ENCODE data around the gene RMDN2.

Gene RMDN2

GRCh38 chr2:37880551-37880950 lies 44.5 kb upstream of the RMDN2 start:
- H3K36me3 ChIP-seq (replicated peaks): no peaks in the 10 kb centered on the region
- H3K27me3 ChIP-seq (replicated peaks): no peaks in the 10 kb centered on the region
- in situ Hi-C loops (cut with HindIII; ENCODE audit: low pct_ligation_motif_present, low sequenced_read_pairs): no loop called here
- H3K27ac ChIP-seq: no peak overlapping the region
- peak; percentile 30 for TF ChIP-seq CTCF (IDR thresholded peaks at IDR 0.05; ENCODE audit: low read depth, low read length, missing control alignments)
- DNase-seq: no peak
- no peak overlapping the region for H3K4me3 ChIP-seq (ENCODE audit: low read depth, low read length)

GRCh38 chr2:37881397-37881796 lies 43.7 kb upstream of the RMDN2 start:
- H3K27me3 ChIP-seq (replicated peaks): no peaks in the 10 kb centered on the region
- DNase-seq: no peak
- no peak for TF ChIP-seq CTCF (IDR thresholded peaks at IDR 0.05; ENCODE audit: low read depth, low read length, missing control alignments)
- H3K27ac ChIP-seq: no peak overlapping the region
- H3K36me3 ChIP-seq (replicated peaks): no peaks in the 10 kb centered on the region
- in situ Hi-C loops (cut with HindIII; ENCODE audit: low pct_ligation_motif_present, low sequenced_read_pairs): no loop called here
- no peak overlapping the region for H3K4me3 ChIP-seq (ENCODE audit: low read depth, low read length)

- DNase-seq: no peak
- no peak overlapping the region for H3K27ac ChIP-seq
- H3K27me3 ChIP-seq (replicated peaks): no peaks in the 10 kb centered on the region
- in situ Hi-C loops (cut with HindIII; ENCODE audit: low pct_ligation_motif_present, low sequenced_read_pairs): no loop called here
- H3K36me3 ChIP-seq (replicated peaks): no peaks in the 10 kb centered on the region
- no peak for TF ChIP-seq CTCF (IDR thresholded peaks at IDR 0.05; ENCODE audit: low read depth, low read length, missing control alignments)
- H3K4me3 ChIP-seq (ENCODE audit: low read depth, low read length): no peak overlapping the region
Measured at GRCh38 chr2:37882036-37882435, 43.1 kb upstream of the RMDN2 start.

- in situ Hi-C loops (cut with HindIII; ENCODE audit: low pct_ligation_motif_present, low sequenced_read_pairs): no loop called here
Measured at GRCh38 chr2:37883518-37883917, 41.6 kb upstream of the RMDN2 start.

GRCh38 chr2:37885329-37885993 lies 39.6 kb upstream of the RMDN2 start:
- Histone ChIP-seq H3K4me3 (ENCODE audit: low read depth, low read length) (no peak overlapping the region), H3K27ac (no peak overlapping the region), H3K27me3 (replicated peaks) (no peaks in the 10 kb centered on the region), H3K36me3 (replicated peaks) (no peaks in the 10 kb centered on the region)
- DNase-seq: no peak
- in situ Hi-C loops (cut with HindIII; ENCODE audit: low pct_ligation_motif_present, low sequenced_read_pairs): no loop called here
- no peak for TF ChIP-seq CTCF (IDR thresholded peaks at IDR 0.05; ENCODE audit: low read depth, low read length, missing control alignments)

More at GRCh38 chr2:37883518-37883917, 41.6 kb upstream of the RMDN2 start:
- no peak overlapping the region for H3K27ac ChIP-seq
- H3K4me3 ChIP-seq (ENCODE audit: low read depth, low read length): no peak overlapping the region
- no peaks in the 10 kb centered on the region for H3K36me3 ChIP-seq (replicated peaks)
- no peaks in the 10 kb centered on the region for H3K27me3 ChIP-seq (replicated peaks)
- DNase-seq: no peak
- TF ChIP-seq CTCF (IDR thresholded peaks at IDR 0.05; ENCODE audit: low read depth, low read length, missing control alignments): no peak

- no peak overlapping the region for H3K4me3 ChIP-seq (ENCODE audit: low read depth, low read length)
- H3K36me3 ChIP-seq (replicated peaks): no peaks in the 10 kb centered on the region
- TF ChIP-seq CTCF (IDR thresholded peaks at IDR 0.05; ENCODE audit: low read depth, low read length, missing control alignments): no peak
- DNase-seq: peak; percentile 60
- no peak overlapping the region for H3K27ac ChIP-seq
- in situ Hi-C loops (cut with HindIII; ENCODE audit: low pct_ligation_motif_present, low sequenced_read_pairs): no loop called here
- H3K27me3 ChIP-seq (replicated peaks): no peaks in the 10 kb centered on the region
Measured at GRCh38 chr2:37886745-37887144, 38.3 kb upstream of the RMDN2 start.
